NCI-H748 (cell line): ENCODE measurements around the gene COL16A1.

Source experiments
- DNase-seq: peaks from one replicate; lab custom pipeline; 2025; ENCODE audit not compliant: unreplicated experiment; lab: John Stamatoyannopoulos, UW

The COL16A1 gene

DNA sequence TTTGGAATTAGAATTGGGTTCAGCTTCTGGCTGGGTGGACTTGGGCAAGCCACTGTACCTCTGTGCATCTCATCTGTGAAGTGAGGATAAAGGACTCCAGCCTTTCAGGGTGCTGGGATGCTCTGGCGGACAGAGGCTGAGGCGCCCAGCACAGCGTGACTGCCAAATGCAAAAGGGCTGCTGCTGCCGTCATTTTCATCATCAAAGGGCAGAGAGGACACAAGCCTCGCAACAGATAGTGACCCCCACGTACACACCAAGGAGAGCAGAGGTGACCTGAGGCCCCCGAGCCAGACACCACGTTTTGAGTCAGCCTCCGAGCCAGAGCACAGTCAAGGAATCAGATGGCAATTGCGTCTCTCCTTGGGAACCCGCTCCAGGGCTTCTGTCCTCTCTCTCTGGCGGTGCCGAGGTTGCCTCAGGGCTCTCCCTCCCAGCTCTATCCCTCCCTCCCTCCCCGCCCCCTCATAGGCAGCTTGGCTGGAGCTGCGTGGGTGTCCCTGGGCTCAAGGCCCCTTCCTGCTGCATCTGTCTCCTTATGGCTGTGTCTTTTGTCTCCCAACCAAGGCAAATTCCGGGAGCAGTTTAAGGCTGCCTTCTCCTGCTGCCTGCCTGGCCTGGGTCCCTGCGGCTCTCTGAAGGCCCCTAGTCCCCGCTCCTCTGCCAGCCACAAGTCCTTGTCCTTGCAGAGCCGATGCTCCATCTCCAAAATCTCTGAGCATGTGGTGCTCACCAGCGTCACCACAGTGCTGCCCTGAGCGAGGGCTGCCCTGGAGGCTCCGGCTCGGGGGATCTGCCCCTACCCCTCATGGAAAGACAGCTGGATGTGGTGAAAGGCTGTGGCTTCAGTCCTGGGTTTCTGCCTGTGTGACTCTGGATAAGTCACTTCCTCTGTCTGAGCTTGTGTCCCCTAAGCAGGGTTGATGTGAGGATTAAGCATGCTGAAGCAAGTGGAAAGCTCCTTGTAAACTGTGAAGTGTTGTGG is 77.3 kb downstream of the COL16A1 start:
- DNase-seq: no peak

DNA sequence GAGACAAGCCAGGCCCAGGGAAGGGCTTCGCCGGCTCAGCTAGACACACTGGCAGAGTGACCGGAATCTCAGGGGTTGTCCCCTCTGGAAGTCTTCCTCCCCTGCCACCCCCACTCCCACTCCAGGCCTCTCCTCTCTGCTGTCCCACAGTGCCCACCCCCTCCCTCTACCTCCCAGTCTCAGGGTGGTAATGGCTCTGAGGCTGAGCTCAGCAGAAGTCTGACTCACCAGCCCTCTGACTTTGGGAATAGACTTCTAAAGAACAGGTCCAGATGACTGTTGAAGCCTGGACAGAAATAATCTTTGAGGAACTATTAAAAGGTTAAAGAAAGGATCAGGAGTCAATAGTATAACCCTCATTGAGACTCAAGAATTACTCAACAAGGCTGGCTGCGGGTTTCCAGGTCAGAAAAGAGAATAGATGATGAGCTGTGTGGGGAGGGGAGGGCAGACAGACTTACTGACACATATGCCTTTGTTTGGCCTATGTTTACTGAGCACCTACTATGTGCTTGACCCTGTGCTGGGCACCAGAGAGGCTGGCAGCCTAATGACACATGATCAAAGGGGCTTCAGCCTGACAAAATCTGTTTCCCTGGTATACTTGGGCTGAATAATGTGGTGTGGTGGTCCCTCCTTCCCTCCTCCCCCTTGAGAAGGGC is 78.1 kb downstream of the COL16A1 start:
- no peak for DNase-seq

DNA sequence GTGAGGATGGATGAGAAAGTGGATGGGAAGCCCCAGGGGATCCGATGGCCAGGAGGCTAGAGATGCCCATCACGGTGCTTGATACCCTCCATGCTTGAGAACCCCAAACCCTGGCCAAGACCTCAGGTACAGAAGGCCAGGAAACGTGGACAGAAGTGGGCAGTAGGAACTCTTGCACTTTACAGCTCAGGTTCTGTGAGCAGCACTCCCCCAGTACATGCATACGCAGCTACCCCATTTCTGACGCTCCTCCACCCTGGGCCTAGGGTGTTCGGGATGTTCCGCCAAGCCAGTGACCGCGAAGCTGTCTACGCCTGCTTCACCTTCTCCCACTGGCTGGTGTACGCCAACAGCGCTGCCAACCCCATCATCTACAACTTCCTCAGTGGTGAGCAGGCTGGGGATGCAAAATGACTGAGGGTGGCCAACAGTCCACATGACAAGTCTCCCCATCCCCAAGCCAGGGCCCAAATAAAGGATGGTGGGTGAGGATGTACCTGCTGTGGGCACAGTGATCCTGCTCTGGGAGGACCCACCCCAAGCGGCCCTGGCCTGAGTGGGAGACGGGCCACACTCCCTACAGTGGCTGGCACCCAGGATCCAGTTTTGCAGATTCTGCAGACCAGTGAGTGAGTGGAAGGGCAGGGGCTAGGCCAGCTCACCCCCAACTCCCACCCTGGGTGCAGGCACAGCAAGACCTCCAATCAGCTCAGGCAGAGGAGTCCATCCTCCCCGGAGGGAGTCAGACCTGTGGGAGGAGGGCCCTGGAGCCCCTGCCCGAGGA is 78.9 kb downstream of the COL16A1 start:
- no peak for DNase-seq

DNA sequence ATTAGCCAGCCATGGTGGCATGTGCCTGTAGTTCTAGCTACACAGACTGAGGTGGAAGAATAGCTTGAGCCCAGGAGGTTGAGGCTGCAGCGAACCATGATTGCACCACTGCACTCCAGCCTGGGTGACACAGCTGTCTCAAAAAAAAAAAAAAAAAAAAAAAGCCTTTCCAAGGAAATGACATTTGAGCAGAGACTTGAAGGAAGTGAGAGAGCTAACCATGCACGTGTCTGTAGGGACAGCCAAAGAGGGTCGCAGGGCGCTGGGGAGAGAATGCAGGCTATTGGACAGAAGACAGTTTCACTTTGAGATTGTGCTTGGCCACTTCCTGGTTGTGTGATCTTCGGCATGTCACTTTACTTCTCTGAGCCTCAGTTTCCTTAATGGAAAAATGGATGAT is 79.5 kb downstream of the COL16A1 start:
- DNase-seq: no peak

DNA sequence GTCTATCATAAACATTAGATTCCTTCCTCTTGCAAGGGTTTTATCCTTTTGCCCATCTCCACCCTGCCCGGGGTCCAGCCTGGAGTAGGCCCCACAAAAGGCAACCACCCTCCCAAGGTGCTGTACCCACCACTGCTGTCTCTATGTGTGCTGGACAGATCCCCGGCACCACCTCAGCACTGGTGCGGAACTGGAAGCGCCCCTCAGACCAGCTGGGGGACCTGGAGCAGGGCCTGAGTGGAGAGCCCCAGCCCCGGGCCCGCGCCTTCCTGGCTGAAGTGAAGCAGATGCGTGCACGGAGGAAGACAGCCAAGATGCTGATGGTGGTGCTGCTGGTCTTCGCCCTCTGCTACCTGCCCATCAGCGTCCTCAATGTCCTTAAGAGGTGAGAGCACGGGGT is 80.5 kb downstream of the COL16A1 start:
- DNase-seq: no peak

DNA sequence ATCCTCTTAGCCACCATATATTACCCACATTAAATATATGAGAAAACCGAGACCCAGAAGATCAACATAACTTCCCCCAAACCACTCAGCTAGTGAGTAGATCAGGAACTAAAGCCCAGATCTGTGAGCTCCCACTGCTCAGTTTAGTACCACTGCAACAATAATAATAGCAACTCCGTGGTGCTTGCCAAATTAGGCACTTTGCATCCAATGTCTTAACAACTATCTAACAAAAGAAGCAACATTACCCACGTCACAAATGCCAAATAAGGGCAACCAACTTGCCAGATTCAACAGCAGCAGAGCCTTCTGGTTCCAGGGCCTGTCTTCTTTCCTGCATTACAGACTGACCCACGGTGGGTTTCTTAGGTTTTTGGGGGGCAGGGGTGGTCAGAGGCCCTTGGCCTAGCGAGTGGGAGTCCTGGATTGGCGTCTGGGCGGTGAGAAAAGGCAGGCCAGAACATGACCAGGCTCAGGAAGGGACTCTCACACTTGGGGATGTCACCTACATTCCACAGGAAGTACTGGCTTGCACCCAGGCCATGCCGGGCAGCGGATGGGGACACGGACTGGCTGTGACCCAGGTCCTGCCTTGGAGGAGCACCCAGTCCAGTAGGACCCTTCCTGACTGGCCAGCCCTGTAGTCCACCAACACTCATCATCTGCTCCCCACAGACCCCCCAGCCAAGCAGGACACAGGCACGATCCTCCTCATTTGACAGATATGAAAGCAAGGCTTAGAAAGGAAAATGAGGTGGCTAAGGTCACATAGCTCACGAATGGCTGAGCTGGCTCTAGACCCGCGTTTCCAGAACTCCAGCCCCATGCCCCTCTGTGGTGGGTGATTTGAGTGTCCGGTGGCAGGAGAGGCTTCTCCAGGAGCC is 81.7 kb downstream of the COL16A1 start:
- no peak for DNase-seq

DNA sequence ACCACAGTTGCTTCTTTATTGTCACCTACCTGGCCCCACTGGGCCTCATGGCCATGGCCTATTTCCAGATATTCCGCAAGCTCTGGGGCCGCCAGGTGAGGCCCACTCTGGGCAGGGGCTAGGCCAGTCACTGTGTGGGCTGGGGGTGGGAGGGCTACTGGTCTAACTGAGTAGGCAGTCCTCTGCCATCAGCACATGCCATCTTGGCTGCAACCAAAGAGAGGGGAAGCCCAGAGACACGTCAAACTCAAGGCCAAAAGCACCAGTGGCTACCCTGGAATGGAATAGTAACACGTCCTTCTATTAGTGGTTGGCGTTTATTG is 82.4 kb downstream of the COL16A1 start:
- DNase-seq: no peak

DNA sequence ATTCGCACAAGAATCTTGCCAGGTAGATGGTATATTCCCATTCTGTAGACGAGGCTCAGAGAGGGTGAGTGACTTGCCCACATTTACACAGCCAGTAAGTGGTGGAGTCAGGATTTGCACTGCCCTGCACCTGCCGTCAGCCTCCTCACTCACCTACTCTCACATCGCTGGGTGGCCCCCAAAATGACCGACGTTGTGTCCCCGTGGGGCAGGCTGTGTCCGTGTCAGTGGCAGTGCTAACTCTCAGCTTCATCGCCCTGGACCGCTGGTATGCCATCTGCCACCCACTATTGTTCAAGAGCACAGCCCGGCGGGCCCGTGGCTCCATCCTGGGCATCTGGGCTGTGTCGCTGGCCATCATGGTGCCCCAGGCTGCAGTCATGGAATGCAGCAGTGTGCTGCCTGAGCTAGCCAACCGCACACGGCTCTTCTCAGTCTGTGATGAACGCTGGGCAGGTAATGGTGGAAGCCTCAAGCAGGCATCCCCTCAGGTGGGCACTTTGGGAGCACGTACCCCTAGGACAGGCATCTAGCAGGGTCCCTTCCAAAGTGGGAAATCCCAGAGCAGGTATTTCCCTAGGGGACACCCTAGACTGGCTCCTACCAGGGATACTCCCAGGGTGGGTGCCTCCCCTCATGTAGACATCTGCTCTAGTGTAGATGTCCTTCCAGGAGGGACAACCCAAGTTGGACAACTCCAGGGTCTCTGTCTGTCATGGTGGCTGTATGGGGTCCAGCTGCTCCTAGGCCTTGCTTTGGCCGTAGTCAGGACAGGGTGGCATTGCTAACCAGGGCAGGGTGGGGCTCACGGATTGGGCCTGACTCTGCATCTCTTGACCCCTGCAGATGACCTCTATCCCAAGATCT is 83.0 kb downstream of the COL16A1 start:
- DNase-seq: no peak

DNA sequence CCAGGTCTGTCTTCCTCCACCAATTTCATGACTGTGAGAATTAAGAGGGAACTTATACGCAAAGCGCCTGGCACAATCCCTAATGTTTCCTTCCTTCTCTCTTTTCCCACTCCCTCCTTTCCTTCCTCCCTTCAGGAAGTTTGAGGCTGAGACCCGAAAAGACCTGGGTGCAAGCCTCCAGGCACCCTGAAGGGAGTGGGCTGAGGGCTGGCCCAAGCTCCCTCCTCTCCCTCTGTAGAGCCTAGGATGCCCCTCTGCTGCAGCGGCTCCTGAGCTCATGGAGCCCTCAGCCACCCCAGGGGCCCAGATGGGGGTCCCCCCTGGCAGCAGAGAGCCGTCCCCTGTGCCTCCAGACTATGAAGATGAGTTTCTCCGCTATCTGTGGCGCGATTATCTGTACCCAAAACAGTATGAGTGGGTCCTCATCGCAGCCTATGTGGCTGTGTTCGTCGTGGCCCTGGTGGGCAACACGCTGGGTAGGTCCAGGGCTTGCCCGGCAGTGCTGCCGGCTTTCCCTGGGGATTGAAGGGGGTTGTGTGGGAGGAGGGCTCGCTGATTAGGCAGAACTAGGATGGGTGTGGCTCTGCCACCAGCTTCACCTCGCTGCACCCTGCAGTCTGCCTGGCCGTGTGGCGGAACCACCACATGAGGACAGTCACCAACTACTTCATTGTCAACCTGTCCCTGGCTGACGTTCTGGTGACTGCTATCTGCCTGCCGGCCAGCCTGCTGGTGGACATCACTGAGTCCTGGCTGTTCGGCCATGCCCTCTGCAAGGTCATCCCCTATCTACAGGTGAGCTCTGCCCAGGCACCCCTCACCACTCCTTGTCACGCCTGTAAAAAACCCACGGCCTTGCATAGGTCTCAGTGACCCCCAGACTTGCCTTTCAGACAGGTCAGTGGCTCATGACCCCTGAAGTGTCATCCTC is 84.6 kb downstream of the COL16A1 start:
- DNase-seq: no peak

DNA sequence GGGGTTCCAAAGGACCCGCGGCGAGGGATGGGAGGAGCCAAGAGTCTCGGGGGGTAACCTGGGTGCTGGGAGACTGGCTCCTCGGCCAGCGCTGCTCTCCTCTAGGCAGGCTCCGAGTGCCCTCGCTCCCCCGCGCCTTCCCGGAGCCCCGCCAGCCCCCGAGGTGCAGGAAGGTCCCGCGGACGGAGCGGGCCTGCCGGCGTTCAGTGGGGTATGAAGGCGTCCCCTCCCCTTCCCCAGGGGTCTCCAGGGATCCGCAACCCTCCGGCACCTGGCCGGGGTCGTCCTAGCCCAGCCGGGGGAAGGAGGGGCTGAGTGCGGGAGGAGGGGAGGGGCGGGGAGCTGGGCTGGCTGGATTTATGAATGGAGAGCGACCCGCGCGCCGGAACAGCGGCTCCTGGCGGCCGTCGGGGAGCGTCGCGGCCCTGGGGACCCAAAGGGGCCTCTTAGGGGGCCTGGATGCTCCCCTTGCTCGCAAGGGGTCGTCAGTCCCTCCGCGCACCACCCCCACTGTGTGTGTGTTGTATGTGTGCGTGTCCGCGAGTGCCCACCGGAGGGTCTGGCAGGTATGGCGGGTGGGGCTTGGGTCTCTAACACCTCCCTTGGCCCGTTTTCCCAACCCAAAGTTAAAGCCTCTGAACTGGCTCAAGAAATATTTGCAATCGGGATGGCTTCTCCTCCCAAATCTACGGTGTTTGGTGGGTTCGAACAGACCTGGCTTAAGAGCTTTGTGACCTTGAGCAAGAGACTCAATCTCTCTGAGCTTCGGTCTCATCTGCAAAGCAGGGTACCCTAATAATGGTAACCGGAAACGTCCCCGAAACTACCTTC is 85.7 kb downstream of the COL16A1 start:
- DNase-seq: peak; percentile 49

DNA sequence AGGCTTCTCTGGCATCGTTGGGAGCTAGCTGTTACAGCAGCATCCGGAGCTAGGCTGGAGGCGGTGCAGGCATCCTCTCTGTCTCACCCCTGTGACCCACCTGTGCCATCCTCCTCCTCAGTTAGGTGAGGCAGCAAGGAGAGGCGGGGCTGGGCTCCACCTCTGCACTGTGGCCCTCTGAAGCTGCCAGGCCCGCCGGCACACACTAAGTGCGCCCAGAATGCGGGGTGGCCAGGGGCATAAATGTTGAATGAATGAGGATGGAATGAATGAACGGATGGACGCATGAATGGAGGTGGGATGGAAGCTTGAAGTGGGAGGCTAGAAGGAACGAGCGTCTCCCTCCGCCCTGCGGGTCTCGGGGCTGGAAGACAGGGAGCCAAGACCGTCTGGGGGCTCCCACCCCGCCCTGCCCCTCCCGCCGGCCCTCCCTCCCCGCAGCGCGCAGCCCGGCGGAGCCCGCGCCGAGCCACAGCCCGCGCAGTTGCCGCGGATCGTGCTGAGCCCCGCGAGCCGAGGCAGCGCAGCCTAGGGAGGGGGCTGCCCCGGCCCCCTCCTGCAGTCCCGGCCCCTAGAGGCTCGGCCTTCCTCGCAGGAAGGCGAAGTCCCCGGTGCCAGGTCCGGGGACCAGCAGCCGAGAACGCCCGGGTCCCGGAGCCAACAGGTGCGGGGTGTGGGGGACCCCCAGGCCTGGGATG is 86.5 kb downstream of the COL16A1 start, which contains the start of gene HCRTR1:
TSS of gene HCRTR1 (plus strand) at position 472 of the 698 bp plus-strand sequence. CDS start 1,504 bp downstream, outside the sequence.
- peak; percentile 34 for DNase-seq

DNA sequence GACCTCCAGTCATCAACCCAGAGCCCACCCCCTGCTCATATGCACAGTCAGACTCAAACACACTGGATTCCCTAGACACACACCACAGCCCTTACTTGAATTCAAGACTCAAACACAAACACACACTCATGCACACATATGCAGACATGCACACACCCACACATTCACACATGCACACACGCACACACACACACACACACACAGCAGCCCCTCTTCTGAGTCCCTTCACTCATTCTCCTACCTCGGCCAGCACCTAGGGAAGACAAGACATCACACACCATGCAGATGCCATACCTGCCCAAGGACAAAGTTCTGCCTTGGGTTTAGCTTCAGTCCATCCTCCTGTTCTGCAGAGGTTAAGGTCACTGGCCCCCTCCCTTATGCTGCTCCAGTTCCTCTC is 87.9 kb downstream of the COL16A1 start:
- no peak for DNase-seq

DNA sequence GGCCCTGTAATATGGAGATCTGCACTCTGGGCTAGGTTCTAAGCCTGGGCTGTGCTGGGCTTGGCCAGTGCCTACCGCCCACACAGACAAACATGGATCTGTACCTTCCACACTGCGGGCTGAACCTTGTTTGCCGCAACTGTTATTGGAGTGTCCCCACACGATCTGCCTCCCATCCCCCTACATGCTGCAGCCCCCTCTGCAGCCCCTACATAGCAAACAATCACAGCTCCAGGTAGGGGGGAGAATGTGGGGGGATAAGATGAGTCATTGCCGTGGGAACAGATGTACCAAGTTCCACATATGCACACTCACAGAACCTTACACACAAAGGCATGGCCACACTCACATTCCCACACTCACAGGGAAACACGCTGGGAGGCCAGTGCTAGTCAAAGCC is 88.4 kb downstream of the COL16A1 start:
- DNase-seq: no peak

DNA sequence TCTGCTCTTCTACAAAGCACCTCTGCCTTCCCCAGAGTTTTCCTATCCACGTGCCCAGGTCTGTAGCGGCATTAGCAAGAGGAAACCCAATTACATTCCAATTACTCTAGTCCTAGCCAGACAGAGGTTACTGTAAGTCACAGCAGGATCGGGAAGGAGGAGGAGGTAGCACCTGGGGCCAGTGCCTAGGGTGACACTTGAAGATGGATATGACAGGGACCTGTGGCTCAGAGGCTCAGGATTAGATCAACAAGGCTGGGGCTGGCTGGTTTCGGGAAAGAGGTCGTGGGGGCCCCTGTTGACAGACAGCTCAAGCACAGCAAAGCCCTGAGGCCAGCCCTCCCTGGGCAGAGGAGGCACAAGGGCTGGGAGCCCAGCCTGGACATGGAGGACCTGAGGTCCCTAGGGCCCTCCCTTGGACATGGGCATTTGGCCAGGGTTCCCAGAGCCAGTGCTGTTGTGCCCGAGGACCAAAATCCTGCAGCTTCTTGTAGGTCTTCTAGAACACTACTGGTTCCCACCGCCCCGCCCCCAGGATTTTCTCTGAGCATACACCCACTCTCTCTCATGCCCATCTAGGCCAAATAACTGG is 89.3 kb downstream of the COL16A1 start:
- no peak for DNase-seq

DNA sequence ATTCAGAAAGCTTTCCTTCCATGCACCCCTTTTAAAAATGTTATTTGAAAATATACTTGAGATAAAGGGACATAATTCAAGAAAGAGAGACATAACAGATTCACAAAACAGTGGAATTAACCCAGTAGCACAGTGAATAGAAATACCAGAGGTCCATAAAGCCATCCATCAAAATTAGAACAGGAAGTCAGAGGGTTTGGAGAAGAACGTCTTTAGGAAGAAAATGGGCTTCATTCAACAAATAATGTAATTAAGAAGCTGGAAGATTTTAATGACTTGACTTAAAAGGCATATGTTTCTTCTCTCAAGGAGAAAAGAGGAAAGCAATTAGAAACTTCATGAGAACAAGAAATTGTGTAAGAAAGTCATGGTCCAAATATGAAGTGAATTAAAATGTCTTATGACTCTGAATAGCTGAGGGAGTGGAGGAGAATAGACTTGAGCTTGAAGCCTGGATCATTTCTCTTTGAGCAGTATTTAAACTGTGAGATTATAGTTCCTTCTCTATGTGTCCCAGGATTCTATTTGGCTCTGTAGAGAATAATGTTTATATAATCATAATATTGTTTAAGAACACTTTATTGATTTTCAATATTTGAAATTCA is 94.2 kb downstream of the COL16A1 start:
- DNase-seq: no peak

DNA sequence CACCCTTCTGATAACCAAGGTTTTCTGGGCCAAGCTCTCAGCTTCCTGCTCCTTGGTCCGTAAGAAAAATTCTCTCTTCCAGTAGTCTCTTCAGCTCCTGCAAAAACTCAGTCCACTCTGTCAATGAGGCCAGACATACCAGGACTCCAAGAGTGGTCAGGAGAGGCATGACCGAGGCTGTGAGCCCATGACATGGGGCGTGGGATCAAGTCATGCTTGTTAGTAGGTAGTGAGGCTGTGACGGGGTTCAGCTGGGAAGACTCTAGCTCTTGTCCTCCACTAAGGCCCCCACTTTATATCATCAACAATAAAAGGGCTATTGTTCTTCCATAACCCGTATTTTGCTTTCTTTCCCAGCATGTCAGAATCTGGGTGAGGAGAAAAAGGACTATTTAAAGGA is 96.5 kb downstream of the COL16A1 start:
- DNase-seq: no peak
